Measurements from ENCODE around the gene AVL9.

Gene AVL9

GRCh38 chr7:32536585-32536984, 41.3 kb downstream of the AVL9 start:
- Histone ChIP-seq H3K4me2 (no peak overlapping the region), H3K27ac (no peak overlapping the region), H3K4me1 (ENCODE audit: low read depth, poor library complexity, severe bottlenecking) (peaks cover 5% of the 10 kb centered on the region), H3K27me3 (ENCODE audit: insufficient read depth, low read depth) (no peaks in the 10 kb centered on the region), H2AFZ (ENCODE audit: low read depth) (no peak overlapping the region), H4K20me1 (ENCODE audit: insufficient read depth) (no peaks in the 10 kb centered on the region), H3K9ac (no peak overlapping the region), H3K36me3 (ENCODE audit: insufficient read depth) (no peaks in the 10 kb centered on the region), H3K79me2 (ENCODE audit: insufficient read depth, low read depth) (no peaks in the 10 kb centered on the region), H3K4me3 (IDR thresholded peaks at IDR 0.05; ENCODE audit: insufficient read depth, low read depth, low read length) (no peak overlapping the region)
- no peak for TF ChIP-seq CTCF (conservative IDR thresholded peaks at IDR 0.05; ENCODE audit: low read depth, low read length)

- Histone ChIP-seq H3K4me3 (IDR thresholded peaks at IDR 0.05; ENCODE audit: insufficient read depth, low read depth, low read length) (no peak overlapping the region), H3K79me2 (ENCODE audit: insufficient read depth, low read depth) (no peaks in the 10 kb centered on the region), H3K27me3 (ENCODE audit: insufficient read depth, low read depth) (no peaks in the 10 kb centered on the region), H3K4me2 (no peak overlapping the region), H3K4me1 (ENCODE audit: low read depth, poor library complexity, severe bottlenecking) (peaks cover 5% of the 10 kb centered on the region), H3K36me3 (ENCODE audit: insufficient read depth) (no peaks in the 10 kb centered on the region), H2AFZ (ENCODE audit: low read depth) (no peak overlapping the region), H3K9ac (no peak overlapping the region), H3K27ac (no peak overlapping the region), H4K20me1 (ENCODE audit: insufficient read depth) (no peaks in the 10 kb centered on the region)
- no peak for TF ChIP-seq CTCF (conservative IDR thresholded peaks at IDR 0.05; ENCODE audit: low read depth, low read length)
Observed at GRCh38 chr7:32537760-32538159, 42.5 kb downstream of the AVL9 start.

GRCh38 chr7:32539366-32539765, 44.1 kb downstream of the AVL9 start:
- H3K4me1 ChIP-seq (ENCODE audit: low read depth, poor library complexity, severe bottlenecking) = peaks cover 5% of the 10 kb centered on the region
- no peak overlapping the region for H3K9ac ChIP-seq
- no peak for TF ChIP-seq CTCF (conservative IDR thresholded peaks at IDR 0.05; ENCODE audit: low read depth, low read length)
- H3K27me3 ChIP-seq (ENCODE audit: insufficient read depth, low read depth) = no peaks in the 10 kb centered on the region
- H3K27ac ChIP-seq = no peak overlapping the region
- H3K4me2 ChIP-seq = no peak overlapping the region
- H4K20me1 ChIP-seq (ENCODE audit: insufficient read depth) = no peaks in the 10 kb centered on the region
- no peak overlapping the region for H2AFZ ChIP-seq (ENCODE audit: low read depth)
- no peaks in the 10 kb centered on the region for H3K79me2 ChIP-seq (ENCODE audit: insufficient read depth, low read depth)
- no peak overlapping the region for H3K4me3 ChIP-seq (IDR thresholded peaks at IDR 0.05; ENCODE audit: insufficient read depth, low read depth, low read length)
- H3K36me3 ChIP-seq (ENCODE audit: insufficient read depth) = no peaks in the 10 kb centered on the region

GRCh38 chr7:32539919-32540531, 44.7 kb downstream of the AVL9 start:
- Histone ChIP-seq H3K4me2 (no peak overlapping the region), H3K79me2 (ENCODE audit: insufficient read depth, low read depth) (no peaks in the 10 kb centered on the region), H3K4me1 (ENCODE audit: low read depth, poor library complexity, severe bottlenecking) (peaks cover 5% of the 10 kb centered on the region), H3K27ac (no peak overlapping the region), H3K36me3 (ENCODE audit: insufficient read depth) (no peaks in the 10 kb centered on the region), H3K9ac (no peak overlapping the region), H3K27me3 (ENCODE audit: insufficient read depth, low read depth) (no peaks in the 10 kb centered on the region), H4K20me1 (ENCODE audit: insufficient read depth) (no peaks in the 10 kb centered on the region), H2AFZ (ENCODE audit: low read depth) (no peak overlapping the region), H3K4me3 (IDR thresholded peaks at IDR 0.05; ENCODE audit: insufficient read depth, low read depth, low read length) (no peak overlapping the region)
- TF ChIP-seq CTCF (conservative IDR thresholded peaks at IDR 0.05; ENCODE audit: low read depth, low read length) = no peak
